ENCODE data around the gene GAB2.

Gene GAB2

DNA sequence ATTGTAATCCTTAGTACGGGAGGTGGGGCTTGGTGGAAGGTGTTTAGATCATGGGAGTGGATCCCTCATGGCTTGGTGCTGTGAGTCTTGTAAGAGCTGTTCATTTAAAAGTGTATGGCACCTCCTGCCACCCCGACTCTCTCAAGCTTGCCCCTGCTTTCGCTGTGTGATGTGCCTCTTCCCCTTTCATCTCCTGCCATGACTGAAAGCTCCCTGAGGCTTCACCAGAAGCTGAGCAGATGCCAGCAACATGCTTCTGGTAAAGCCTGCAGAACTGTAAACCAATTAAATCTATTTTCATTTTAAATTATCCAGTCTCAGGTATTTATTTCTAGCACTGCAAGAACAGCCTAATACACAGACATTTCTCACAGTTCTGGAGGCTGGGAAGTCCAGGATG is 40.8 kb downstream of the GAB2 start:
- peaks cover 23% of the 10 kb centered on the region for H3K36me3 Mint-ChIP-seq (ENCODE audit: low read depth)
- no peaks in the 10 kb centered on the region for H3K27me3 Mint-ChIP-seq (ENCODE audit: low read depth, poor library complexity)
- H3K9me3 Mint-ChIP-seq: peaks cover 8% of the 10 kb centered on the region
- TF ChIP-seq, protein P1, sequence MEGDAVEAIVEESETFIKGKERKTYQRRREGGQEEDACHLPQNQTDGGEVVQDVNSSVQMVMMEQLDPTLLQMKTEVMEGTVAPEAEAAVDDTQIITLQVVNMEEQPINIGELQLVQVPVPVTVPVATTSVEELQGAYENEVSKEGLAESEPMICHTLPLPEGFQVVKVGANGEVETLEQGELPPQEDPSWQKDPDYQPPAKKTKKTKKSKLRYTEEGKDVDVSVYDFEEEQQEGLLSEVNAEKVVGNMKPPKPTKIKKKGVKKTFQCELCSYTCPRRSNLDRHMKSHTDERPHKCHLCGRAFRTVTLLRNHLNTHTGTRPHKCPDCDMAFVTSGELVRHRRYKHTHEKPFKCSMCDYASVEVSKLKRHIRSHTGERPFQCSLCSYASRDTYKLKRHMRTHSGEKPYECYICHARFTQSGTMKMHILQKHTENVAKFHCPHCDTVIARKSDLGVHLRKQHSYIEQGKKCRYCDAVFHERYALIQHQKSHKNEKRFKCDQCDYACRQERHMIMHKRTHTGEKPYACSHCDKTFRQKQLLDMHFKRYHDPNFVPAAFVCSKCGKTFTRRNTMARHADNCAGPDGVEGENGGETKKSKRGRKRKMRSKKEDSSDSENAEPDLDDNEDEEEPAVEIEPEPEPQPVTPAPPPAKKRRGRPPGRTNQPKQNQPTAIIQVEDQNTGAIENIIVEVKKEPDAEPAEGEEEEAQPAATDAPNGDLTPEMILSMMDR (IDR thresholded peaks at IDR 0.05): no peak
- H3K4me1 Mint-ChIP-seq: peaks cover 13% of the 10 kb centered on the region
- H3K27ac Mint-ChIP-seq: no peak overlapping the region
- DNase-seq: no peak
- H3K4me3 Mint-ChIP-seq: no peak overlapping the region

DNA sequence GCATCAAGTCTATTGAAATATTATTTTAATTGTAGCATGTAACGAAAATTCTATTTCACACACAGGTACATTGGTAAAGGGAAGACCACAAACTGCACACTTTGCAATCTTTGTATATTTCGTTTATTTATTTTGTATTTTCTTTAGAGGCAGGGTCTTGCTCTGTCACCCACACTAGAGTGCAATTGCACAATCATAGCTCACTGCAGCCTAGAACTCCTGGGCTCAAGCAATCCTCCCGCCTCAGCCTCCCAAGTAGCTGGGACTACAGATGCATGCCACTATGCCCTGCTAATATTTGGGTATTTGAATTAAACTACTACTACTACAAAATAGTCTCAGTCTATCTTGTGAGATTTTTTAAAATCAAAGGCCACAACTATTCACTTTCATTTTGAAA is 42.7 kb downstream of the GAB2 start:
- peaks cover 15% of the 10 kb centered on the region for H3K4me1 Mint-ChIP-seq
- no peak for DNase-seq
- no peaks in the 10 kb centered on the region for H3K27me3 Mint-ChIP-seq (ENCODE audit: low read depth, poor library complexity)
- TF ChIP-seq, protein P1 (IDR thresholded peaks at IDR 0.05): no peak
- peaks cover 23% of the 10 kb centered on the region for H3K36me3 Mint-ChIP-seq (ENCODE audit: low read depth)
- H3K4me3 Mint-ChIP-seq: no peak overlapping the region
- peaks cover 4% of the 10 kb centered on the region for H3K9me3 Mint-ChIP-seq
- H3K27ac Mint-ChIP-seq: no peak overlapping the region

DNA sequence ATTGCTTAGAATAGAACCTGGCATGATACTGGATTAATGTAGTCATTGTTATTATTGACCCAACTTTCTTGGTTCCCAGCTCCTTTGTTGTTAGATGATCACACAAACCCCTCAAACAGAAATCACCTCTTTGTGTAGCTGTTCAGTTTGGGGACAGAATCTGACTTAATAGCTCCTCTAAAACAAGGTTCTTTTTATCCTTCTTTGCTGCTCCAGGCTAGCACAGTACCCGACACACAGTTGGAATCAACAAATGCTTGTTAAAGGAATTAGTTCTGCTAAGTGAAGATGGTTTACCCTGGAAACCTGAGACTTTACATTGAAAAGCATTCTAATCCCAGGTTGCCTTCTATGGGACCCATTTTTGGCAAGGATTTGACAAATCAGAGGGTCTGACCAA is 43.9 kb downstream of the GAB2 start:
- Mint-ChIP-seq H3K9me3 (peaks cover 4% of the 10 kb centered on the region), H3K27ac (no peak overlapping the region), H3K27me3 (ENCODE audit: low read depth, poor library complexity) (no peaks in the 10 kb centered on the region), H3K36me3 (ENCODE audit: low read depth) (peaks cover 19% of the 10 kb centered on the region), H3K4me3 (no peak overlapping the region), H3K4me1 (peaks cover 15% of the 10 kb centered on the region)
- TF ChIP-seq, protein P1 (IDR thresholded peaks at IDR 0.05): no peak
- DNase-seq: no peak

DNA sequence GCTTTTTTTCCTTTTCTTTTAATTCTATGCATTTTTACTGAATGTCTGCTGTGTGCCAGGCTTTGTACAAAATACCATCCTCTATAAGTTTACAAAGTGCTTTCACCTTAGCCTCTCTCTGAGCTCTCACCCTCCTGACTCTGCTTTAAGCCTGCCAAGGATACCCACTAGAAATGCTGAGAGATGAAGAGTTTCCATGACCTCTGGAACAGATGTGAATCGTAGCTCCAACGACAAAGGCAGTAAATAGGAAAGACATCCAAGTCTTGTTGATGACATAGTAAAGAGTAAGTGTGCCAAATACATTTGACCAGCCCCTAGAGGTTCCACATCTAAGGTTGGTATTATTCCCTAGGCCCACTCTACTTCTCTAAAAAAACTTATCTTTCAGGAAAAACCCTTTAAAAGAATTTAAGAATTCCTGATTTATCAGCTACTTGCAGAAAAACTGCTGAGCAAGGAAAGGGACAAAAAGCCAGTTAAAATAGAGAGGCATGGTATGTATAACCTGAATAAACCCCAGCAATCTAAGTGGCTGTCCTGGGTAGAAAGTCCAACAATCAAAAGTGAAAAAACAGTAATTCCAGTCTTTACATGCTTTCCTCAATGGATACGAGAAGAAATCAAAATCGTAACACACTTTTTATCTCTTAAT is 45.4 kb downstream of the GAB2 start:
- H3K4me1 Mint-ChIP-seq: peaks cover 15% of the 10 kb centered on the region
- no peak overlapping the region for H3K4me3 Mint-ChIP-seq
- peaks cover 9% of the 10 kb centered on the region for H3K36me3 Mint-ChIP-seq (ENCODE audit: low read depth)
- H3K27me3 Mint-ChIP-seq (ENCODE audit: low read depth, poor library complexity): no peaks in the 10 kb centered on the region
- H3K27ac Mint-ChIP-seq: no peak overlapping the region
- TF ChIP-seq, protein P1 (IDR thresholded peaks at IDR 0.05): no peak
- DNase-seq: no peak
- no peaks in the 10 kb centered on the region for H3K9me3 Mint-ChIP-seq

DNA sequence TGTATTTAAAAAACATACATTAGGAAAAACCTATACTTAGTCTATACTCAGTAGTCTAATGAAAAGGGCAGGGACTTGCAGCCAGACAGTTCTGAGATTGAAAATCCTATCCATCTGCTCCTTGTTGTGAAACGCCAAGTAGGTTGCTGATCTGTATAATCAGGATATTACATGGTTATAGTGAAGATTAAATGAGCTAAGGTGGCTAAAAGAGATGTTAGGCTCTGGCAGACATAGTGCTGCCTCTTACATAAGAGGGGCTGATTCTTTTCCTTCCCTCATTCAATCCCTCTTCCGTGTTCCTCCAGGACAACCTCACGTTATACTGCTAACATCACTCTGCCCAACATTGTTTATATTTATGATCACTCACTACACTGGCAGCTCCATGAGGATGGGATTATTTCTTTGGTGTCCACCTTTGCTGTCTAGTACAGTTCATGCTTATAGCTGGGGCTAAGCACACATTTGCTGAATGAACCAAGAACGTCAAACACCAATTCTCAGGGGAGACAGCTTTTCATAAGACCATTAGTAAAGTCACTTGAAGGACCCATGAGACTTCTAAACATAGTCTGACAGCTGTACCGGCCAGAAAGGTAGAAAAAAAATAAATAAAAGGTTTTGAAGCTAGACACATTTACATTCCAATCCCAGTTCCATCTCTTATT is 46.3 kb downstream of the GAB2 start:
- TF ChIP-seq, protein P1 (IDR thresholded peaks at IDR 0.05): no peak
- H3K27me3 Mint-ChIP-seq (ENCODE audit: low read depth, poor library complexity): no peaks in the 10 kb centered on the region
- DNase-seq: no peak
- H3K27ac Mint-ChIP-seq: no peak overlapping the region
- H3K9me3 Mint-ChIP-seq: no peaks in the 10 kb centered on the region
- no peak overlapping the region for H3K4me3 Mint-ChIP-seq
- H3K36me3 Mint-ChIP-seq (ENCODE audit: low read depth): peaks cover 1% of the 10 kb centered on the region
- H3K4me1 Mint-ChIP-seq: peaks cover 15% of the 10 kb centered on the region

Data from nephron progenitor cell (in vitro differentiated cells).